Fibroblast of the aortic adventitia (primary cell): ENCODE measurements around the gene RPS17. TPM values are rescaled to one million over a fixed set of nuclear protein-coding genes. Genes with fewer than 3 reads are reported as not detected.
"Not testable (repeated sequence)": the region's sequence is repeated elsewhere in the genome, so short reads cannot be mapped to it uniquely, and the experiment has no call there.

Experiments used
- DNase-seq: peaks from one replicate; pipeline ENCODE4 v3.0.0-alpha.2; 2010; ENCODE audit warnings: low read depth
- H3K4me3 ChIP-seq: 2 replicates; pipeline ENCODE4 v1.5.1; 2011; ENCODE audit warnings: low read depth, mild to moderate bottlenecking, control low read depth, low read length, moderate library complexity
- CTCF ChIP-seq: IDR thresholded peaks from 2 replicates; pipeline ENCODE4 v1.5.1; 2011; ENCODE audit warnings: mild to moderate bottlenecking, low read length, control low read depth, inconsistent platforms; ENCODE audit not compliant: insufficient read depth
- total RNA-seq: library from RNA; depleted of rRNA; stranded (reverse); fragments of >200 nt; gene quantifications from 2 replicates; pipeline ENCODE4 v1.2.3, GENCODE V29; 2012; ENCODE audit warnings: low replicate concordance

Gene RPS17
- total RNA-seq, 1 donor = 2,773 TPM

GRCh38 chr15:82540984-82541431, 751 bp upstream of the RPS17 start:
- peak; percentile 35 for DNase-seq
- peak overlapping the region; percentile 99 for H3K4me3 ChIP-seq
- TF ChIP-seq CTCF = no peak

DNA sequence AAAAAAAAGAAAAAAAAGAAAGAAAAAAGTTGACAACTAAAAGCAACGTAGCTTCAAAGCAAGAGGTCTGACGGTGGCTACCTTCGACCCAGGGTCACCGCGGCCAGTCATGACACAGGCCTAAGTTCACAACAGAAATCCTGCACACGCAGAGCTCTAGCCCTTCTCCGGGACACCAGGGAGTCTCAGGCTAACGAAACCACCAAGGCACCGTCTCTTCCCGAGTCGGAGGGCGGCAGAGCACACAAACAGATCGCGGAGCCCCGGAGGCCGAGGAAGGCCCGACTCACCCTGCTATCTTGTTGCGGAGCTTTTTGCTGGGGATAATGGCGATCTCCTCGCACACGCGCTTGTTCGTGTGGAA, 584 bp downstream of the RPS17 start:
- no peak for DNase-seq
- peak overlapping the region; percentile 99 for H3K4me3 ChIP-seq
- TF ChIP-seq CTCF = no peak

DNA sequence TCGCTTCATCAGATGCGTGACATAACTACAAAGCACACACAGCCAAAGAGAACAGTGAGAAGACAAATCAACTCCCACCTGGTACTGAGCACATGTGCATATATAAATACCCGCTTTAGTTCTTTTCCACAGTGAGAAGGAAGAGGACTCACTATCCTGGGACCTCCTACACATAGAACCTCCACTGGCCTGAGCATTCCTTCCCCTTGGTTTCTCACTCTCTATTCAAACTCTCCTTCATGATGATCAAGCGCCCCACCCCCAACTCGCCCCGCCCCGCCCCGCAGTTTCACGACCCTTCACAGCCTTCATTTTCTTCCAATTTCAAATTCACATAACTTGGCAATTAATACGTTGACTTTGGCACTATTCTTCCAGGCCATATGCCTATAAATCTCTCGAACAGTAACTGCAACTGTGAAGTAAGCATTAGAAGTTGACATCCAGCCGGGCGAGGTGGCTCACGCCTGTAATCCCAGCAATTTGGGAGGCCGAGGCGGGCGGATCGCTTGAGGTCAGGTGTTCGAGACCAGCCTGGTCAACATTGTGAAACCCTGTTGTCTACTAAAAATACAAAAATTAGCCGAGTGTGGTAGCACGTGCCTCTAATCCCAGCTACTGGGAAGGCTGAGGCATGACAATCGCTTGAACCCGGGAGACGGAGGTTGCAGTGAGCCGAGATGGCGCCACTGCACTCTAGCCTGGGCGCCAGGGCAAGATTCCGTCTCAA, 1.1 kb downstream of the RPS17 start:
- peak; percentile 34 for DNase-seq
- peak overlapping the region; percentile 99 for H3K4me3 ChIP-seq
- no peak for TF ChIP-seq CTCF

GRCh38 chr15:82537351-82537908, 2.8 kb downstream of the RPS17 start:
- no peak for DNase-seq
- no peak overlapping the region for H3K4me3 ChIP-seq
- no peak for TF ChIP-seq CTCF

DNA sequence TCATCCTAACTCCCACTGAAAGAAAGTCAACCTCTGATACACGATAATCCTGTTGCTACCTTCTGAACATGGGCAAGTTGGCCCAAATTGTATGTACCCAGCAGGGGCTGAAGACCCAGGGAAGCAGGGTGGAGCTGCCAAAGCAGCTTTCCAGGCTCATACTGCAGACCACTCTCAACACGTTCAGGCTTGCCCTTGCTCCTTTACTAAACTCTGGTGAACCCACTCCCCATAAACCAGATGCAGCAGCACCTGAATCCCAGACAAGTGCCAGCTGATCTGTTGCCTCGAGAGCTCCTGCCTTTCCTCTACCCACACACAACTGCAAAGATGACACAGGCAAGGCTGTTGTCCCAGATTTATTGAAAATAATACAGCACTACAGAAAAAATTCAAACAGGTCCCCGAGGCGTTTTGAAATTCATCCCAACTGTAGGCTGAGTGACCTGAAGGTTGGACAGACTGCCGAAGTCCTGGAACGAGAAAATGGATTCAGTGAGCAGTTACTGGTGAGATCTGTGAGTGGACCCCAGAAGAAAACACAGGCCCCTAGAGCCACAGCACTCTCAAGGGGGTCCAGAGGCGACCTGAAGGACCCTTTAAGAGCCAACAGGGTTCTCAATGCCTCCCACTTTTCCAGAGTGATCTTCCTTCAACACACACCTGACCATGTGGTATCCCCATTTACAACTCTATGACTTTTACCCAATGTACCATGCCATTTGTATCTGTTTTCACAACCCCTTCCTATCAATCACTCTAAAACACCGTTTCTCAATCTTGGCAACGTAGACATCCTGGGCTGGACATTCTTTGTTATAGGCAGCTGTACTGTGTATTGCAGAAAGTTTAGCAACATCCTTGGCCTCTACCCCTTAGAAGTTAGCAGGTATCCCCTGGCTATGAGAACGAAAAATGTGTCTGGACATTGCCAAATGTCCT, 3.6 kb downstream of the RPS17 start:
- no peak overlapping the region for H3K4me3 ChIP-seq
- no peak for TF ChIP-seq CTCF
- DNase-seq = no peak

DNA sequence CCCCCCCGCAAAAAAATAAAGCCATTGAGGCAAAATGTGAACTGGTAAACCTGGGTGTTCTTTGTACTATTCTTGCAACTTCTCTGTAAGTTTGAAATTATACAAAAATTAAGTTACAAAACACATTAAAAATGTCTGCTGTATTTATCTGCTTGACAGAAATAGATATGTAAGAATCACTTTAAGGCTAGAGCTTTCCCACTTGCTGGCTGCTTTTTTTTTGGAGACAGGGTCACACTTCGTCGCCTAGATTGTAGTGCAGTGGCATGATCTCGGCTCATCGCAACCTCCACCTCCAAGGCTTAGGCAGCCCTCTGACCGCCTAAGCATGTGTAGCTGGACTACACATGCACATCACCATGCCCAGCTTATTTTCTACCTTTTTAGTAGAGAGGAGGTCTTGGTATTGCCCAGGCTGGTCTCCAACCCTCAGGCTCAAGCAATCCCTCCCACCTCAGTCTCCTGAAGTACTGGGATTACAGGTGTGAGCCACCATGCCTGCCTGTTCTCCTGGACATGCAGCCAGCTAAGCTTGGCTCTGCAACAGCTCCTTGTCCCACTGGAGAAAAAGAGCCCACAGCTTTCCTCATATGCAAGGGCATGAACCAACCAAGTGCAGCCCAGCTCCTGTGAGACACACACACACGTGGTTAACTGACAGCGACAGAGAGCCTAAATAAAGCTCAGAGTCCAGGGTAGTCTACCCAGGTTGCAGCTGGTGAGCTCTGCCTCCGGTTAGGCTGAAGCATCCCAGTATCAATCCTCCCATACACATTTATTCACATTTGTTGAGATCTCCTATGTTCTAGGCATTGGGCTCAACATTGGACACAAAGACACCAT, 4.5 kb downstream of the RPS17 start:
- no peak overlapping the region for H3K4me3 ChIP-seq
- no peak for TF ChIP-seq CTCF
- DNase-seq = no peak

DNA sequence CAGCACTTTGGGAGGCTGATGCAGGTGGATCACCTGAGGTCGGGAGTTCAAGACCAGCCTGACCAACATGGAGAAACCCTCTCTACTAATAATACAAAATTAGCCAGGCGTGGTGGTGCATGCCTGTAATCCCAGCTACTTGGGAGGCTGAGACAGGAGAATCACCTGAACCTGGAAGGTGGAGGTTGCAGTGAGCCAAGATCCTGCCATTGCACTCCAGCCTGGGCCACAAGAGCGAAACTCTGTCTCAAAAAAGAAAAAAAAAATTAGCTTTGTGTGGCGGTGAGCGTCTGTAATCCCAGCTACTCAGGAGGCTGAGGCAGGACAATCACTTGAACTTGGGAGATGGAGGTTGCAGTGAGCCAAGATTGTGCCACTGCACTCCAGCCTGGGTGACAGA, 5.1 kb downstream of the RPS17 start:
- not testable (repeated sequence) for DNase-seq, H3K4me3 ChIP-seq

DNA sequence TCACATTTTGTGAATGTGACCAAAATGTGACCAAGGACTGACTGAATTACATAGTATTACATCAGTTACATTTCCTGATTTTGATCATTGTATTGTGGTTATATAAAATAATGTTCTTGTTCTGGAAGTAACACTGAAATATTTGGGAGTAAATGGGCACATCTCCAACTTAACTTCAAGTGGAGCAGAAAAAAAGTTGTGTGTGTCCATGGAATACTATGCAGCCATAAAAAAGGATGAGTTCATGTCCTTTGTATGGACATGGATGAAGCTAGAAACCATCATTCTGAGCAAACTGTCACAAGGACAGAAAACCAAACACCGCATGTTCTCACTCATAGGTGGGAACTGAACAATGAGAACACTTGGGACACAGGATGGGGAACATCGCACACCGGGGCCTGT, 5.8 kb downstream of the RPS17 start:
- peak; percentile 27 for DNase-seq
- not testable (repeated sequence) for H3K4me3 ChIP-seq
